GM19324 (cell line): ENCODE measurements around the gene HEATR5A.
"Not testable (repeated sequence)": the region's sequence is repeated elsewhere in the genome, so short reads cannot be mapped to it uniquely, and the experiment has no call there.

Experiments used
- ATAC-seq: cut with Tn5 transposase; IDR thresholded peaks from one replicate; pipeline ENCODE4 v1.9.1; 2021; ENCODE audit warnings: mild to moderate bottlenecking, moderate library complexity; ENCODE audit not compliant: unreplicated experiment, low FRiP score

The HEATR5A gene

GRCh38 chr14:31291210-31291609 is 129.1 kb downstream of the HEATR5A start:
- no peak for ATAC-seq

- no peak for ATAC-seq
Observed at GRCh38 chr14:31287294-31287972, 132.9 kb downstream of the HEATR5A start.

- no peak for ATAC-seq
Observed at GRCh38 chr14:31286456-31287293, 133.7 kb downstream of the HEATR5A start.

GRCh38 chr14:31283578-31284252 is 136.6 kb downstream of the HEATR5A start:
- ATAC-seq, result peak; percentile 57

GRCh38 chr14:31283153-31283552 is 137.2 kb downstream of the HEATR5A start:
- ATAC-seq, result no peak

GRCh38 chr14:31280871-31281220 is 139.5 kb downstream of the HEATR5A start:
- no peak for ATAC-seq

GRCh38 chr14:31280132-31280870 is 140.0 kb downstream of the HEATR5A start:
- ATAC-seq, result no peak

- ATAC-seq, result no peak
Observed at GRCh38 chr14:31278883-31279282, 141.5 kb downstream of the HEATR5A start.

- ATAC-seq, result no peak
Observed at GRCh38 chr14:31277085-31277484, 143.3 kb downstream of the HEATR5A start.

- ATAC-seq, result not testable (repeated sequence)
Observed at GRCh38 chr14:31276417-31276816, 143.9 kb downstream of the HEATR5A start.

- no peak for ATAC-seq
Observed at GRCh38 chr14:31275731-31276130, 144.6 kb downstream of the HEATR5A start.

GRCh38 chr14:31271648-31272047 is 148.7 kb downstream of the HEATR5A start:
- no peak for ATAC-seq

GRCh38 chr14:31270196-31270772 is 150.1 kb downstream of the HEATR5A start:
- no peak for ATAC-seq

- no peak for ATAC-seq
Observed at GRCh38 chr14:31269634-31270195, 150.6 kb downstream of the HEATR5A start.

- ATAC-seq, result no peak
Observed at GRCh38 chr14:31268216-31268615, 152.1 kb downstream of the HEATR5A start.

GRCh38 chr14:31266437-31267331 is 153.7 kb downstream of the HEATR5A start:
- no peak for ATAC-seq

- no peak for ATAC-seq
Observed at GRCh38 chr14:31265701-31266398, 154.5 kb downstream of the HEATR5A start.

- ATAC-seq, result no peak
Observed at GRCh38 chr14:31263485-31264133, 156.7 kb downstream of the HEATR5A start.
